HepG2 (cell line): ENCODE data around the gene SOWAHB. TPM values are rescaled to one million over a fixed set of nuclear protein-coding genes. Genes with fewer than 3 reads are reported as not detected.

Experiments
- ATAC-seq: fragments of 200-7000 bp; cut with Tn5 transposase; 3 replicates; pipeline ENCODE4 v1.9.1; 2020; ENCODE audit warnings: mild to moderate bottlenecking, moderate library complexity
- BruUV-seq: library from RNA; stranded (reverse); fragments of 400-500 nt; replicated peaks from 2 replicates; lab custom pipeline; 2021; lab: Mats Ljungman, UMichigan
- CTCF ChIA-PET: fragments of 300-600 bp; formaldehyde crosslinking; extraction: SDS; loops from one replicate; lab custom pipeline; 2021; ENCODE audit warnings: low total read pairs, inconsistent platforms, low intra/inter-chr PET ratio; lab: Yijun Ruan, JAX
- POLR2A ChIA-PET: fragments of 350-600 bp; sonication (Branson Sonifier 250); formaldehyde crosslinking; loops from one replicate; lab custom pipeline; 2020; ENCODE audit warnings: antibody characterized with exemption, inconsistent platforms; lab: Yijun Ruan, JAX
- DNase-seq: peaks from one replicate; pipeline ENCODE4 v3.0.0-alpha.2; 2015; ENCODE audit warnings: low spot score
- FAIRE-seq: peaks from 3 replicates; lab custom pipeline; 2011; peaks lifted over from hg19 to GRCh38; lab: Jason Lieb, UNC
- H2AFZ ChIP-seq: one replicate; pipeline ENCODE4 v1.6.1; 2011; ENCODE audit warnings: low read length, inconsistent platforms
- H3K27ac ChIP-seq: fragments of 300-600 bp; 3 replicates; pipeline ENCODE4 v1.8.0; 2011; ENCODE audit warnings: mixed run types, mild to moderate bottlenecking, mixed read lengths, low read length, inconsistent platforms; ENCODE audit not compliant: insufficient read depth; ENCODE audit errors: extremely low read length
- H3K27me3 ChIP-seq, 2 experiments: fragments of 200-600 bp in 1 of 2; 2 replicates in 1 of 2; 3 replicates in 1 of 2; pipeline versions ENCODE4 v1.6.0 to v1.8.0; 2011; ENCODE audit warnings: low read length in 2 of 2, mild to moderate bottlenecking in 2 of 2, moderate library complexity in 2 of 2, inconsistent platforms in 1 of 2; ENCODE audit not compliant: insufficient read depth in 2 of 2, control insufficient read depth in 1 of 2
- H3K36me3 ChIP-seq, 2 experiments: fragments of 200-600 bp in 1 of 2; replicated peaks in 1 of 2; 2 replicates in 1 of 2; 3 replicates in 1 of 2; pipeline versions ENCODE4 v1.5.1 to v1.8.0; 2011; ENCODE audit warnings: low read length in 2 of 2, inconsistent platforms in 1 of 2; ENCODE audit not compliant: insufficient read depth in 2 of 2, control insufficient read depth in 1 of 2
- H3K4me1 ChIP-seq: 2 replicates; pipeline ENCODE4 v1.5.1; 2012; ENCODE audit warnings: low read length, inconsistent platforms; ENCODE audit not compliant: insufficient read depth
- H3K4me2 ChIP-seq: 2 replicates; pipeline ENCODE4 v1.6.0; 2011; ENCODE audit warnings: low read depth, low read length, inconsistent platforms
- H3K4me3 ChIP-seq, 3 experiments: fragments of 200-600 bp in 1 of 3; sonication (generic), shearing (Covaris generic) in 1 of 3; replicated peaks in 1 of 3; 2 replicates each; pipeline ENCODE4 v1.5.1; 2011 to 2016; ENCODE audit warnings: low read length in 3 of 3, inconsistent platforms in 2 of 3, low read depth in 2 of 3, mild to moderate bottlenecking in 2 of 3, control low read depth in 1 of 3, mixed read lengths in 1 of 3; ENCODE audit not compliant: insufficient read depth in 1 of 3
- H3K79me2 ChIP-seq: one replicate; pipeline ENCODE4 v1.6.1; 2011; ENCODE audit warnings: low read length, inconsistent platforms; ENCODE audit not compliant: insufficient read depth
- H3K9ac ChIP-seq: 2 replicates; pipeline ENCODE4 v1.6.0; 2011; ENCODE audit warnings: mild to moderate bottlenecking, low read depth, low read length, inconsistent platforms; ENCODE audit not compliant: insufficient read depth
- H3K9me3 ChIP-seq: 2 replicates; pipeline ENCODE4 v1.5.1; 2012; ENCODE audit warnings: mild to moderate bottlenecking, low read length
- H4K20me1 ChIP-seq: 2 replicates; pipeline ENCODE4 v1.6.0; 2011; ENCODE audit warnings: inconsistent platforms, mild to moderate bottlenecking, low read length, moderate library complexity; ENCODE audit not compliant: insufficient read depth
- ARNT ChIP-seq: fragments of 450-650 bp; IDR thresholded peaks from 2 replicates; pipeline ENCODE4 v1.6.1; 2017
- CCAR2 ChIP-seq: fragments of 200-400 bp; formaldehyde crosslinking; optimal IDR thresholded peaks from 2 replicates; pipeline ENCODE3; 2018; ENCODE audit warnings: low read depth, mild to moderate bottlenecking, low read length, moderate library complexity
- ELF1 ChIP-seq: sonication (generic); formaldehyde crosslinking; IDR thresholded peaks from 2 replicates; pipeline ENCODE4 v1.4.0; 2020; ENCODE audit warnings: missing genetic modification reagents
- ERF ChIP-seq: IDR thresholded peaks from 2 replicates; pipeline ENCODE4 v1.6.1; 2018; ENCODE audit warnings: missing biosample characterization, missing genetic modification reagents
- GLI4 ChIP-seq: sonication (generic); formaldehyde crosslinking; IDR thresholded peaks from 2 replicates; pipeline ENCODE4 v1.5.1; 2020; ENCODE audit warnings: missing genetic modification reagents, mild to moderate bottlenecking, moderate library complexity, borderline replicate concordance
- HMG20B ChIP-seq: conservative IDR thresholded peaks from 2 replicates; pipeline ENCODE4 v1.6.1; 2016; ENCODE audit warnings: missing genetic modification reagents, missing compliant biosample characterization
- HNRNPH1 ChIP-seq: fragments of 200-400 bp; formaldehyde crosslinking; optimal IDR thresholded peaks from 2 replicates; pipeline ENCODE3; 2017; ENCODE audit warnings: mild to moderate bottlenecking, low read depth, low read length
- HOXA3 ChIP-seq: sonication (generic); formaldehyde crosslinking; IDR thresholded peaks from 2 replicates; pipeline ENCODE4 v1.5.0; 2020; ENCODE audit warnings: missing genetic modification reagents
- KLF12 ChIP-seq: sonication (generic); formaldehyde crosslinking; IDR thresholded peaks from 2 replicates; pipeline ENCODE4 v1.4.0; 2020; ENCODE audit warnings: missing genetic modification reagents, borderline replicate concordance
- NFE2L2 ChIP-seq: fragments of 150-350 bp; IDR thresholded peaks from 2 replicates; pipeline ENCODE4 v1.6.1; 2014; ENCODE audit warnings: low read length
- SNAPC4 ChIP-seq: sonication (generic); formaldehyde crosslinking; IDR thresholded peaks from 2 replicates; pipeline ENCODE4 v1.4.0; 2020; ENCODE audit warnings: mild to moderate bottlenecking, missing genetic modification reagents
- ZNF224 ChIP-seq: sonication (generic); formaldehyde crosslinking; IDR thresholded peaks from 2 replicates; pipeline ENCODE4 v1.5.0; 2020; ENCODE audit warnings: mild to moderate bottlenecking, missing genetic modification reagents
- ZNF333 ChIP-seq: sonication (generic); formaldehyde crosslinking; IDR thresholded peaks from 2 replicates; pipeline ENCODE4 v1.4.0; 2020; ENCODE audit warnings: mild to moderate bottlenecking, missing genetic modification reagents, borderline replicate concordance
- ZSCAN20 ChIP-seq: sonication (generic); formaldehyde crosslinking; IDR thresholded peaks from 2 replicates; pipeline ENCODE4 v1.4.0; 2020; ENCODE audit warnings: missing genetic modification reagents, mild to moderate bottlenecking, borderline replicate concordance
- ZSCAN29 ChIP-seq: sonication (generic); formaldehyde crosslinking; conservative IDR thresholded peaks from 2 replicates; pipeline ENCODE4 v1.4.0; 2020; ENCODE audit warnings: mild to moderate bottlenecking, missing genetic modification reagents
- in situ Hi-C: cut with HindIII; loops from 2 replicates; pipeline ENCODE4 v1.10.0; 2017; ENCODE audit warnings: low pct_unique_long_range_greater_than_20kb; ENCODE audit not compliant: extremely low pct_ligation_motif_present
- intact Hi-C: fragments of 100-400 bp; cut with micrococcal nuclease; formaldehyde crosslinking; loops from one replicate; pipeline ENCODE4 v1.10.0; 2022; ENCODE audit not compliant: unreplicated experiment
- polyA plus RNA-seq, 8 experiments: library from polyadenylated mRNA; depleted of rRNA in 3 of 8; stranded (reverse) in 7 of 8; unstranded in 1 of 8; fragments of >200 nt; fragmentation: Illumina TruSeq in 4 of 8; extraction: Trizol in 4 of 8; gene quantifications; 2 replicates each; pipeline versions ENCODE4 v1.2.1 to v1.2.3, GENCODE V29; 2011 to 2016; ENCODE audit warnings: low read depth in 4 of 8, missing spikeins in 1 of 8, mixed read lengths in 1 of 8; ENCODE audit not compliant: insufficient read depth in 1 of 8
- total RNA-seq, 5 experiments: library from RNA; depleted of rRNA; stranded (reverse); fragments of >200 nt; fragmentation: Illumina TruSeq; extraction: Trizol; gene quantifications; 2 replicates each; pipeline ENCODE4 v1.2.3, GENCODE V29; 2016; ENCODE audit warnings: low read depth in 1 of 5

The SOWAHB gene
- total and polyA plus RNA-seq, 2 of the 13 experiments (the other 11 are each of a cell fraction or from before 2014, with no cell fraction given) = 0.12 to 0.51 TPM

- no peak for TF ChIP-seq SNAPC4 (CRISPR knock-in tag)
- TF ChIP-seq ELF1 (CRISPR knock-in tag) = no peak
- TF ChIP-seq GLI4 = no peak
- no peak for TF ChIP-seq ERF (CRISPR knock-in tag)
- no peak for TF ChIP-seq ZNF333 (CRISPR knock-in tag)
- TF ChIP-seq, all 625 proteins: peak for 0
Measured at GRCh38 chr4:76923619-76924357, 25.8 kb upstream of the SOWAHB start (continued).

- BruUV-seq = no TSS peak
- no peaks in the 10 kb centered on the region for H3K79me2 ChIP-seq
- H3K9me3 ChIP-seq = no peaks in the 10 kb centered on the region
- in situ Hi-C loops = no loop called here
- ChIA-PET CTCF (no interaction called here), POLR2A (no interaction called here)
- H3K4me2 ChIP-seq = no peak overlapping the region
- H3K9ac ChIP-seq = no peak overlapping the region
- no peaks in the 10 kb centered on the region for H3K4me1 ChIP-seq
- H3K36me3 ChIP-seq = no peaks in the 10 kb centered on the region
- no peak for DNase-seq
- H2AFZ ChIP-seq = no peak overlapping the region
- H3K4me3 ChIP-seq = no peak overlapping the region
- no peak for FAIRE-seq
- H3K27ac ChIP-seq = no peak overlapping the region
- ATAC-seq = no peak
- no peak for TF ChIP-seq NFE2L2
- TF ChIP-seq ARNT = no peak
- no peak for TF ChIP-seq ZSCAN29 (CRISPR knock-in tag)
- no peak for TF ChIP-seq HOXA3
- no peak for TF ChIP-seq HNRNPH1
- TF ChIP-seq ZNF224 (CRISPR knock-in tag) = no peak
- no peak for TF ChIP-seq KLF12 (CRISPR knock-in tag)
- TF ChIP-seq CCAR2 = no peak
- no peak for TF ChIP-seq ZSCAN20
- no peak for TF ChIP-seq HMG20B (CRISPR knock-in tag)
- no peaks in the 10 kb centered on the region for H4K20me1 ChIP-seq
- no peaks in the 10 kb centered on the region for H3K27me3 ChIP-seq
- intact Hi-C loops = no loop called here
Measured at GRCh38 chr4:76920715-76921114, 22.8 kb upstream of the SOWAHB start.
